Kidney (tissue), 14 donors: ENCODE data around the gene NR2C2AP. TPM values are rescaled to one million over a fixed set of nuclear protein-coding genes. Genes with fewer than 3 reads are reported as not detected.
A peak's percentile ranks its signal among the peaks of the same experiment; 100 is the strongest.
"Not testable (repeated sequence)": the region's sequence is repeated elsewhere in the genome, so short reads cannot be mapped to it uniquely, and the experiment has no call there.

Source experiments
- DNase-seq, 5 donors: peaks; one replicate each; pipeline ENCODE4 v3.0.0-alpha.2; 2013 to 2020
- FAIRE-seq: peaks from 2 replicates; lab custom pipeline; 2012; peaks lifted over from hg19 to GRCh38; lab: Jason Lieb, UNC
- H3K27ac ChIP-seq, 2 donors: one replicate each; pipeline ENCODE4 v1.7.0; 2013; ENCODE audit warnings: low read depth in 2 of 2, low read length in 2 of 2, inconsistent platforms in 1 of 2
- H3K27me3 ChIP-seq: one replicate; pipeline ENCODE4 v1.7.1; 2013; ENCODE audit warnings: low read length, inconsistent platforms; ENCODE audit not compliant: control insufficient read depth, insufficient read depth
- H3K36me3 ChIP-seq, 3 donors: one replicate each; pipeline versions ENCODE4 v1.7.0 to v1.7.1; 2013; ENCODE audit warnings: low read length in 3 of 3, control low read depth in 1 of 3, inconsistent platforms in 1 of 3; ENCODE audit not compliant: insufficient read depth in 3 of 3, control insufficient read depth in 2 of 3
- H3K4me1 ChIP-seq, 3 donors: one replicate each; pipeline versions ENCODE4 v1.7.0 to v1.7.1; 2013; ENCODE audit warnings: low read length in 3 of 3, inconsistent platforms in 1 of 3, low read depth in 1 of 3; ENCODE audit not compliant: control insufficient read depth in 2 of 3, insufficient read depth in 2 of 3
- H3K4me3 ChIP-seq, 3 donors: one replicate each; pipeline versions ENCODE4 v1.7.0 to v1.8.1; 2013; ENCODE audit warnings: low read length in 3 of 3, control low read depth in 1 of 3, inconsistent platforms in 1 of 3
- H3K9ac ChIP-seq, 3 donors: one replicate each; pipeline versions ENCODE4 v1.7.0 to v1.7.1; 2013; ENCODE audit warnings: low read length in 3 of 3, control low read depth in 1 of 3, inconsistent platforms in 1 of 3
- H3K9me3 ChIP-seq, 3 donors: one replicate each; pipeline versions ENCODE4 v1.7.0 to v1.7.1; 2013; ENCODE audit warnings: low read length in 3 of 3, control low read depth in 1 of 3, inconsistent platforms in 1 of 3; ENCODE audit not compliant: control insufficient read depth in 2 of 3, insufficient read depth in 1 of 3
- intact Hi-C: fragments of 100-400 bp; cut with DNase I; formaldehyde crosslinking; loops from one replicate; pipeline ENCODE4 v1.11.1; 2022
- polyA plus RNA-seq: library from polyadenylated mRNA; stranded (reverse); fragments of 350-450 nt; fragmentation: Illumina TruSeq; extraction: RNeasy Lipid Tissue Mini Kit (QIAGEN cat#74804); gene quantifications from one replicate; pipeline ENCODE4 v1.2.3, GENCODE V29; 2014; ENCODE audit warnings: low read depth, low replicate concordance; ENCODE audit not compliant: insufficient read depth
- total RNA-seq: library from RNA; stranded (reverse); fragmentation: NEBNext Ultra II Directional; extraction: Animal tissue kit (Norgen Biotek cat#: 25700); gene quantifications from one replicate; pipeline ENCODE4 v1.2.1, GENCODE V29; 2021
- TF ChIP-seq, protein P1 (sequence below): IDR thresholded peaks from 3 replicates; pipeline ENCODE4 v1.5.1; 2012; ENCODE audit warnings: mild to moderate bottlenecking, moderate library complexity, borderline replicate concordance; ENCODE audit not compliant: insufficient read depth; ENCODE audit errors: extremely low read depth
- donor health status: control.
- donor health status: control.
- donor health status: control.
- donor health status: control.
- donor health status: control.
- donor health status: DM: yes; HTN: yes; CAD: no.
- donor health status: Normal renal cell carcinoma (clear cell type).

Gene NR2C2AP
- total and polyA plus RNA-seq, 2 donors from 2014 or later, result 13.5 to 15.5 TPM

DNA sequence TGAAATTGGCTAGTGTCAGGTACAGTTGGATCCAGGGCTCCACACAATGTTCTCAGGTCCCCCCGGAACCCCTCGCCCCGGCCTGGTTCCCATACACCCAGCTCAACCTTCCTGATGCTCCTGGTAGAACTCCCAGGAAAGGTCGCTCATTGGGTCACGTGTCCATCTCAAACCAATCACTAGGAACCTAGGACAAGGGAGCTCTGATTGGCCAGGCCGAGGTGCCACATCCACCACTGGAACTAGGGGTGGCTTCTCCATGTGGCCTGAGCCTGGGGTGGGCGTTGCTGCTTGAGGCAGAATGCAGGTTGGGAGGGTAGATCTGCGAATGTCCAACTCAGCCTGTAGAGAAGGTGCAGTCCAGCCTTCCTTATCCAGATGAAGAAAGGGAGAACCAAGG lies 26.3 kb downstream of the NR2C2AP start:
- Histone ChIP-seq H3K27ac (no peak overlapping the region), H3K9ac (no peak overlapping the region), H3K4me3 (no peak overlapping the region), H3K27me3 (no peaks in the 10 kb centered on the region), H3K4me1 (no peaks in the 10 kb centered on the region), H3K9me3 (no peaks in the 10 kb centered on the region), H3K36me3 (peaks cover 0 to 14% (median 8%) of the 10 kb centered on the region in 3 donors)
- no peak for DNase-seq
- TF ChIP-seq, protein P1, sequence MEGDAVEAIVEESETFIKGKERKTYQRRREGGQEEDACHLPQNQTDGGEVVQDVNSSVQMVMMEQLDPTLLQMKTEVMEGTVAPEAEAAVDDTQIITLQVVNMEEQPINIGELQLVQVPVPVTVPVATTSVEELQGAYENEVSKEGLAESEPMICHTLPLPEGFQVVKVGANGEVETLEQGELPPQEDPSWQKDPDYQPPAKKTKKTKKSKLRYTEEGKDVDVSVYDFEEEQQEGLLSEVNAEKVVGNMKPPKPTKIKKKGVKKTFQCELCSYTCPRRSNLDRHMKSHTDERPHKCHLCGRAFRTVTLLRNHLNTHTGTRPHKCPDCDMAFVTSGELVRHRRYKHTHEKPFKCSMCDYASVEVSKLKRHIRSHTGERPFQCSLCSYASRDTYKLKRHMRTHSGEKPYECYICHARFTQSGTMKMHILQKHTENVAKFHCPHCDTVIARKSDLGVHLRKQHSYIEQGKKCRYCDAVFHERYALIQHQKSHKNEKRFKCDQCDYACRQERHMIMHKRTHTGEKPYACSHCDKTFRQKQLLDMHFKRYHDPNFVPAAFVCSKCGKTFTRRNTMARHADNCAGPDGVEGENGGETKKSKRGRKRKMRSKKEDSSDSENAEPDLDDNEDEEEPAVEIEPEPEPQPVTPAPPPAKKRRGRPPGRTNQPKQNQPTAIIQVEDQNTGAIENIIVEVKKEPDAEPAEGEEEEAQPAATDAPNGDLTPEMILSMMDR, result no peak
- no peak for FAIRE-seq
- intact Hi-C loops, result no loop called here

DNA sequence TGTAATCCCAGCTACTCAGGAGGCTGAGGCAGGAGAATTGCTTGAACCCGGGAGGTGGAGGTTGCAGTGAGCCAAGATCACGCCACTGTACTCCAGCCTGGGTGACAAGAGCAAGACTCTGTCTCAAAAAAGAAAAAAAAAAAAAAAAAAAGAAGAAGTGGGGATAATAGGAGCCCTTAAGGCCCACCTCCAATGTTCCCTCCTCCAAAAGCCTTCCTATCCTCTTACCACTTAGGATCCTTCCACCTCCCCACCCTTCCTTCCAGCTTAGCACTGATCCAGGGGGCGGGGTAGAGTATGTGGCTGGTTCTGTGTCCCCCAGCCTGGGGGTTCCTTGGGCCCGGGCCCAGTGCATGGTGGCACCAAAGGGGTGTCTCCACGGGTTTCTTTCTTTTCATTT lies 30.0 kb downstream of the NR2C2AP start:
- H3K27ac ChIP-seq, DNase-seq, H3K4me1 ChIP-seq, intact Hi-C loops, H3K9me3 ChIP-seq, H3K27me3 ChIP-seq, H3K36me3 ChIP-seq, H3K9ac ChIP-seq, H3K4me3 ChIP-seq, FAIRE-seq: not testable (repeated sequence)

DNA sequence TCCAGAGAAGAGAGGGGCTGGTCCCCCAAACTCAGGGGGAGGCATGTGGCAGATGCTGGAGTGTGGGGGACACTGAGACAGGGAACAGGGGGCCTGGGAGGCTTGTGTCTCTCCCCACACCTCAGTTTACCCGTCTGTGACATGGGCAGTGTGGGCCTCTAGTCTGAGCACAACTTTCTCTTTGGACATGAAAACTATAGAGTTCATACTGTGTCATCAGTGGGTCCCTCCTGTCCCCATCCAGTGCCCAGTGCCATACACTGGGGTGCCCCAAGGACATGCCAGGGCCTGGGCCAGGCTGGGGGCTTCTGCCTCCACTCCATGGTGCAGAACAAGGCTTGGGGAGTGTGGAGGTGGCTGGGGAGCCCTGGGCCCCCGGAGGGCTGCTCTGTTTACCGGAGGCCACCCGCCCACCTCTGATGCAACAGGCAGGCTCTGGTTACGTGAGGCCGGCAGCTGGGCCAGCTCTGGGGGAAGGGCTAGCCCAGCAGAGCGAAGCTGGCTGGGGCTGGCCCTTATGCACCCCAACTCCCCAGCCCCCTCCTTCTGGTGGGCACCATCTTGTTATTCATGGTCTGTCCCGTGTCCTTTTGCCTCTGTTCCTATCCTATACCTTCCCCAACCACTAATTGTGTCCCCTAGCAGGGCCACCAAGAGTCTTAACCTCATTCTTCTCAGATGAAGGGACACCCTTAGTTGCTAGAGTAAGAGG lies 31.2 kb downstream of the NR2C2AP start:
- Histone ChIP-seq H3K9me3 (no peaks in the 10 kb centered on the region), H3K4me1 (peaks cover 0 to 5% (median 0%) of the 10 kb centered on the region in 3 donors), H3K27me3 (no peaks in the 10 kb centered on the region), H3K36me3 (no peaks in the 10 kb centered on the region), H3K27ac (no peak overlapping the region), H3K9ac (no peak overlapping the region), H3K4me3 (no peak overlapping the region)
- DNase-seq (peak in 4 of 5 donors; percentile 44 to 63 (median 50)), FAIRE-seq (no peak)
- TF ChIP-seq, protein P1, result no peak
- intact Hi-C loops, result no loop called here

DNA sequence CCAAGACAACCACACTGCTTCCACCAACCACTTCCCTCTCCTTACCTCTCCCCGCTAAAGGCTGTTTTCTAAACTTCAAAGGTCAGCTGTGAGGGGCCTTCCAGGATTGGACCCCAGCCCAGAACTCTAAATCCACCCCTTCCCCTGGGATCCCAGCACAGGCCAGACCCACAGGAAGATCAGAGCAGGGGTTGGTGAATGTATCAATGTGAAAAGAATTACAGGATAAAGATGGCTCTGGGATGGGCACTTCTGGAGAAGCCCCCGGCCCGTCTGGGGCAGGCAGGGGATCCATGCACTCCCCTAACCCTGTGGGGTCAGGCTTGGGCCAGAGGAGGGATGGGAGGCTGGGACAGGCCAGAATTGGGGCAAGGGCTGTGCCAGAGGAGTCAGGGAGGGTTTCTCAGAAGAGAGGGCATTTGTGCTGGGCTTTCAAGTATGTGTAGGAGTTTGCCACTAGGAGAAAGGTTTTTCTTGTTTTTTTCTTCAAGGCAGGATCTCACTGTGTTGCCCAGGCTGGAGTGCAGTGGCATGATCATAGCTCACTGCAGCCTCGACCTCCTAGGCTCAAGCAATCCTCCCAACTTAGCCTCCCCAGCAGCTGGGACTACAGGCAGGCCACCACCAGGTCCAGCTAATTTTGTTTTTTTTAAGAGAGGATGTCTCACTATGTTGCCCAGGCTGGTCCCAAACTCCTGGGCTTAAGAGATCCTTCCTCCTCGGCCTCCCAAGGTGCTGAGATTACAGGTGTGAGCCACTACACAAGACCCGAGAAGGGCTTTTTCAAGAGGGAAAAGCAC lies 32.1 kb downstream of the NR2C2AP start:
- peak in 1 of 5 donors; percentile 48 for DNase-seq
- H3K27ac ChIP-seq, result no peak overlapping the region
- H3K9ac ChIP-seq, result no peak overlapping the region
- no peaks in the 10 kb centered on the region for H3K27me3 ChIP-seq
- TF ChIP-seq, protein P1, result no peak
- FAIRE-seq, result no peak
- H3K4me3 ChIP-seq, result no peak overlapping the region
- H3K4me1 ChIP-seq, result peaks cover 0 to 5% (median 0%) of the 10 kb centered on the region in 3 donors
- H3K36me3 ChIP-seq, result no peaks in the 10 kb centered on the region
- no peaks in the 10 kb centered on the region for H3K9me3 ChIP-seq
- intact Hi-C loops, result no loop called here
